ENCODE measurements around the gene TMEM158.

TMEM158 gene

GRCh38 chr3:45246241-45246640, 20.2 kb upstream of the TMEM158 start:
- no peak overlapping the region for H3K4me3 ChIP-seq (ENCODE audit: low read length)
- TF ChIP-seq, protein P1, sequence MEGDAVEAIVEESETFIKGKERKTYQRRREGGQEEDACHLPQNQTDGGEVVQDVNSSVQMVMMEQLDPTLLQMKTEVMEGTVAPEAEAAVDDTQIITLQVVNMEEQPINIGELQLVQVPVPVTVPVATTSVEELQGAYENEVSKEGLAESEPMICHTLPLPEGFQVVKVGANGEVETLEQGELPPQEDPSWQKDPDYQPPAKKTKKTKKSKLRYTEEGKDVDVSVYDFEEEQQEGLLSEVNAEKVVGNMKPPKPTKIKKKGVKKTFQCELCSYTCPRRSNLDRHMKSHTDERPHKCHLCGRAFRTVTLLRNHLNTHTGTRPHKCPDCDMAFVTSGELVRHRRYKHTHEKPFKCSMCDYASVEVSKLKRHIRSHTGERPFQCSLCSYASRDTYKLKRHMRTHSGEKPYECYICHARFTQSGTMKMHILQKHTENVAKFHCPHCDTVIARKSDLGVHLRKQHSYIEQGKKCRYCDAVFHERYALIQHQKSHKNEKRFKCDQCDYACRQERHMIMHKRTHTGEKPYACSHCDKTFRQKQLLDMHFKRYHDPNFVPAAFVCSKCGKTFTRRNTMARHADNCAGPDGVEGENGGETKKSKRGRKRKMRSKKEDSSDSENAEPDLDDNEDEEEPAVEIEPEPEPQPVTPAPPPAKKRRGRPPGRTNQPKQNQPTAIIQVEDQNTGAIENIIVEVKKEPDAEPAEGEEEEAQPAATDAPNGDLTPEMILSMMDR (conservative IDR thresholded peaks at IDR 0.05; ENCODE audit: low read length) = no peak
- peak; percentile 15 for DNase-seq (ENCODE audit: low read depth)

GRCh38 chr3:45244356-45244755, 18.3 kb upstream of the TMEM158 start:
- H3K4me3 ChIP-seq (ENCODE audit: low read length) = no peak overlapping the region
- TF ChIP-seq, protein P1 (conservative IDR thresholded peaks at IDR 0.05; ENCODE audit: low read length) = no peak
- DNase-seq (ENCODE audit: low read depth) = peak; percentile 18

DNA sequence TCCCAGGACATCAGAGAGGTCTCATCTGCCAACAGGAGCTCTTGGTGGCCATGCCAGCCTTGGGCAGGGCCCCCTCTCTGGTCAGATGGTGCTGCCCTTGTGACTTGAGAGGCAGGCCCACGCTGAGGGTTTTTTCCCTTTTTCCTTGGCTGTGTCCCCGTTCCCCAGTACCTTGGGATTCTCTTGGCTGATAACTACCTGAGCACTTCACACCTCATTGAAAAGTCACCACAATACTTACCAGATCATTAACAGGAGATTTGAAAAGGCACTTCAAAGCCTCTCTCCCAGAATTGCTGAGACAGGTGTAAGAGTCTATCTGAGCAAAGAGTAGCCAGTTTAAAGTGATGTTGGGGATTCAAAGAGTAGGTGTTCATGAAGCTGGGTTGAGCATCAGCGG, 15.1 kb upstream of the TMEM158 start:
- TF ChIP-seq, protein P1 (conservative IDR thresholded peaks at IDR 0.05; ENCODE audit: low read length) = no peak
- H3K4me3 ChIP-seq (ENCODE audit: low read length) = no peak overlapping the region
- DNase-seq (ENCODE audit: low read depth) = no peak

DNA sequence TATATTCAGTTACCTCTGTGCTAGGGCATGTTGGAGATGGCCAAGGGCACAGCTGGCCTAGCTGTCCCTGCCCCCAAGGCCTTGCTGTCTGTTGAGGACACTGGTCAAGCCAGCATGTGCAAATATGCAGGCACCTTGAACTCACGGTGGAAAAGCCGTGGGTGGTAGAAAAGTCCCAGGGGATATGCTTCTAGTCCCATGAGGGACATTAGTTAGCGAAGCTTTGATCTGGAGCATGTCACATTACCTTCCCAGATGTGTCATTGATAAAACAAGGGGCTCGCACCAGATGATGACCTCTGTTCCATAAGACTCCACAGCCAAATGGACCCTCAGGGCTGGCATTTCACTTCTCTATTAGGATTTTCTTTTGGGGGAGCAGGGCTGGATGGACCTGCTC, 14.2 kb upstream of the TMEM158 start:
- H3K4me3 ChIP-seq (ENCODE audit: low read length) = no peak overlapping the region
- DNase-seq (ENCODE audit: low read depth) = no peak
- TF ChIP-seq, protein P1 (conservative IDR thresholded peaks at IDR 0.05; ENCODE audit: low read length) = no peak

GRCh38 chr3:45239254-45239653, 13.2 kb upstream of the TMEM158 start:
- H3K4me3 ChIP-seq (ENCODE audit: low read length) = no peak overlapping the region
- DNase-seq (ENCODE audit: low read depth) = no peak
- TF ChIP-seq, protein P1 (conservative IDR thresholded peaks at IDR 0.05; ENCODE audit: low read length) = no peak

- no peak for DNase-seq (ENCODE audit: low read depth)
- TF ChIP-seq, protein P1 (conservative IDR thresholded peaks at IDR 0.05; ENCODE audit: low read length) = no peak
- H3K4me3 ChIP-seq (ENCODE audit: low read length) = no peak overlapping the region
These were observed 10.9 kb upstream of the TMEM158 start for GRCh38 chr3:45236964-45237363.

GRCh38 chr3:45235409-45235808, 9.3 kb upstream of the TMEM158 start:
- no peak overlapping the region for H3K4me3 ChIP-seq (ENCODE audit: low read length)
- DNase-seq (ENCODE audit: low read depth) = no peak
- TF ChIP-seq, protein P1 (conservative IDR thresholded peaks at IDR 0.05; ENCODE audit: low read length) = no peak
